Naive B cell (primary cell): ENCODE measurements around the gene OR7C2. TPM values are rescaled to one million over a fixed set of nuclear protein-coding genes. Genes with fewer than 3 reads are reported as not detected.
A peak's percentile ranks its signal among the peaks of the same experiment; 100 is the strongest.

ENCODE experiments used
- ATAC-seq, 2 donors: fragments of 150-1000 bp; cut with Tn5 transposase; 2 replicates each; pipeline ENCODE4 v1.10.0; 2021; ENCODE audit warnings: low read depth in 2 of 2, mild to moderate bottlenecking in 2 of 2, moderate library complexity in 2 of 2
- DNase-seq: peaks from one replicate; pipeline ENCODE4 v3.0.0; 2022
- H3K27ac Mint-ChIP-seq, 6 donors: one replicate each; pipeline ENCODE4 v1.8.0; 2020 to 2022; ENCODE audit warnings: mild to moderate bottlenecking in 6 of 6, mixed read lengths in 6 of 6, moderate library complexity in 5 of 6, inconsistent platforms in 2 of 6
- H3K27me3 Mint-ChIP-seq, 3 donors: one replicate each; pipeline ENCODE4 v1.8.0; 2021 to 2022; ENCODE audit warnings: mixed read lengths in 3 of 3, mild to moderate bottlenecking in 1 of 3
- H3K36me3 Mint-ChIP-seq, 2 donors: one replicate each; pipeline ENCODE4 v1.8.0; 2020 to 2022; ENCODE audit warnings: mixed read lengths in 2 of 2, inconsistent platforms in 1 of 2, mild to moderate bottlenecking in 1 of 2
- H3K4me1 Mint-ChIP-seq, 3 donors: one replicate each; pipeline ENCODE4 v1.8.0; 2020 to 2022; ENCODE audit warnings: mixed read lengths in 3 of 3, inconsistent platforms in 1 of 3, mild to moderate bottlenecking in 1 of 3, moderate library complexity in 1 of 3
- H3K4me3 Mint-ChIP-seq, 8 donors: one replicate each; pipeline ENCODE4 v1.8.0; 2020 to 2022; ENCODE audit warnings: mild to moderate bottlenecking in 8 of 8, mixed read lengths in 8 of 8, moderate library complexity in 8 of 8, inconsistent platforms in 2 of 8
- H3K9me3 Mint-ChIP-seq, 7 donors: one replicate each; pipeline ENCODE4 v1.8.0; 2020 to 2022; ENCODE audit warnings: mixed read lengths in 7 of 7, mild to moderate bottlenecking in 5 of 7, inconsistent platforms in 2 of 7, moderate library complexity in 1 of 7
- polyA plus RNA-seq, 6 donors: library from polyadenylated mRNA; unstranded; fragments of 300-500 nt; fragmentation: Illumina TruSeq; gene quantifications; one replicate each; pipeline ENCODE4 v1.2.3, GENCODE V29; 2021; ENCODE audit warnings: low read depth in 6 of 6

Gene OR7C2
- polyA plus RNA-seq, 6 donors from 2014 or later: not detected

DNA sequence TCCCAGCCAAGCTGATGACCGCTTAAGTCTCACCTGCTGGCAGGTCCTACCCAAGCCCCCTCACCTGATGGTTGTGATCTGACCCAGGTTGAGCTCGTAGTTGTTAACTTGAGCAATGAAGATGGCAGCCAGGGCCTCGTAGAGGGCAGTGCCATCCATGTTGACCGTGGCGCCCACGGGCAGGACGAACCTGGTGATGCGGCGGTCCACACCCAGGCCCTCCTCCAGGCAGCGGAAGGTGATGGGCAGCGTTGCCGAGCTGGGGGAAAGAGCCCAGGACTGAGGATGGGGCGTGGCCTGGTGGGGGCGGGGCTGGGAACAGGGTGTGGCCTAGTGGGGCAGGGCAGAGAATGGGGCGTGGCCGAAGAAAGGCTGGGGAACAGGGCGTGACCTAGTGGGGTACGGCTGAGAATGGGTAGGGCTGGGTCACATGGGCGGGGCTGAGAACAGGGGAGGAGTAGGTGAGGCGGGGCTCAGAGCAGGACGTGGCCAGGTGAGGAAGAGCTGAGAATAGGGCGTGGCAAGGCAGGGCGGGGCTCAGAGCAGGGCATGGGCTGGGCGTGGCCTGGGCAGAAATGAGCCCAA is 12.9 kb downstream of the OR7C2 start:
- H3K4me1 Mint-ChIP-seq: peaks cover 0 to 7% (median 0%) of the 10 kb centered on the region in 3 donors

DNA sequence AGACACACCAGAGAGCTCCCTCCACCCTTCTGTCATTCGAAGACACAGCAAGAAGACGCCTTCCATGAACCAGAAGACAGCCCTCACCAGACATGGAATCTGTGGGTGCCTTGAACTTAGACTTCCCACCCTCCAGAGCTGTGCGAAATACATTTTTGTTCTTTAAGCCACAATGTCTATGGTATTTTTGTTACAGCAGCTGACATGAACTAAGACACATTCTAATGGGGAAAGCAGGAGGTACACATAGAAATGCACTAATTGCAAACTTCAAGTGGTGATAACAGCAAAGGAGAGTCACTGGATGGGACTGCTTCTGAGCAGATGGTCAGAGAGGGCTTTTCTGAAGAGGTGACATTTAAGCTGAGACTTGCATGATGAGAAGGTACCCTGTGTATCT is 16.2 kb downstream of the OR7C2 start:
- peak overlapping the region in 1 of 6 donors; percentile 28 for H3K27ac Mint-ChIP-seq
- DNase-seq: no peak
- H3K27me3 Mint-ChIP-seq: peaks cover 0 to 40% (median 33%) of the 10 kb centered on the region in 3 donors
- H3K4me3 Mint-ChIP-seq: no peak overlapping the region
- H3K9me3 Mint-ChIP-seq: peaks cover 8 to 22% (median 19%) of the 10 kb centered on the region in 7 donors
- H3K36me3 Mint-ChIP-seq: peaks cover 10 to 13% of the 10 kb centered on the region in 2 donors
- H3K4me1 Mint-ChIP-seq: peaks cover 0 to 7% (median 0%) of the 10 kb centered on the region in 3 donors
- no peak for ATAC-seq

More for the DNA sequence above, 12.9 kb downstream of the OR7C2 start:
- peaks cover 5 to 13% of the 10 kb centered on the region in 2 donors for H3K36me3 Mint-ChIP-seq
- H3K27ac Mint-ChIP-seq: no peak overlapping the region
- no peak for DNase-seq
- H3K9me3 Mint-ChIP-seq: peaks cover 0 to 15% (median 13%) of the 10 kb centered on the region in 7 donors
- peaks cover 0 to 32% (median 27%) of the 10 kb centered on the region in 3 donors for H3K27me3 Mint-ChIP-seq
- no peak for ATAC-seq
- peak overlapping the region in 1 of 8 donors; percentile 25 for H3K4me3 Mint-ChIP-seq

DNA sequence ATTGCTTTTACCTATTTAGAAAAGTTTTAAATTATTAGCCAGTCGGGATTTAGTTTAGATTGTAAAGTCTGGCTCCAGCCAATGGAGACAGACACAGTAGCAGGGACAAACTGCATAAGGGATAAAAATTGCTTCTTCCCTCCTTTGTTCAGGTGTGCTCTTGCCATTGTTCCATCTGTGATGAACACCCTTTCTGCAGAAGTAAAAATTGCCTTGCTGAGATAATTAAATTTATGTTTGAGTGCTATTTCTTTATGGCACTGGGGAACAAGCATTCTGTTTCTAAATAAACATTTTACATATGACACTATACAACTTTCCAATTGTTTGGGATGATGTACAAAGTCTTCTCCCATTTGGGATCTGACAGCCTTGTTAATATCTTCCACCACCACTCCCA is 18.0 kb downstream of the OR7C2 start:
- no peak for ATAC-seq
- peaks cover 10 to 13% of the 10 kb centered on the region in 2 donors for H3K36me3 Mint-ChIP-seq
- peaks cover 10 to 26% (median 21%) of the 10 kb centered on the region in 7 donors for H3K9me3 Mint-ChIP-seq
- H3K4me1 Mint-ChIP-seq: peaks cover 0 to 4% (median 0%) of the 10 kb centered on the region in 3 donors
- peaks cover 0 to 30% (median 26%) of the 10 kb centered on the region in 3 donors for H3K27me3 Mint-ChIP-seq
- H3K27ac Mint-ChIP-seq: no peak overlapping the region
- H3K4me3 Mint-ChIP-seq: no peak overlapping the region
- no peak for DNase-seq

DNA sequence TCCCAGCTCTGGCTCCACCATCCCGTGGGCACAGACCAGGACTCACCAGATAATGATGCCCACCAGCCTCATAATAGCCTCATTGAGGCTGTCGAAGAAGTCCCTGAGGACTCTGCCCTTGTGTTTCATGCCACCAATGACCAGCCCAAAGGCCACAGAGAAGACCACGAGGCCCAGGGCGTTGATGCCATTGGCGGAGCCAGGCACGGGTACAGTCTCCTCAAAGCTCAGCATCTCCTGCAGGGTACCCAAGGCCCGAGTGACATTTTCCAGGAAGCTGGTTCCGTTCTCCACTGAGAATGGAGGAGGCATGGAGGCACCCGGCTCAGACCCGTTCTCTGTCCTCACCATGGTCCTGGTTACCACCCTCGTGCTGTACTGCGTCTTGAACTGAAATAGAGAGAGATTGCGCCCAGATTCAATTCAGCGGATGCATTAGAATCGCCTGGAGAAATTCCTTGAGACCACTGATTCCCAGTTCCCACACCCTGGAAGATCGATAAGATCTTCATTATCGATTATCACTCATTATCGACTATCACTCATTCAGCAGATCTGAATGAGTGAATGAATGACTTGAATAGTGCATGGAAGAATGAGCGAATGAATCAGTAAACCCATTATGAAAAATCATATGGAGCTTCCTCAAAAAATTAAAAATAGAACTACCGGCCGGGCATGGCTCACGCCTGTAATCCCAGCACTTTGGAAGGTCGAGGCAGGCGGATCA is 20.8 kb downstream of the OR7C2 start:
- ATAC-seq (no peak), DNase-seq (no peak)
- peak overlapping the region in 1 of 8 donors; percentile 22 for H3K4me3 Mint-ChIP-seq
- H3K27me3 Mint-ChIP-seq: peaks cover 0 to 12% (median 11%) of the 10 kb centered on the region in 3 donors
- H3K4me1 Mint-ChIP-seq: no peaks in the 10 kb centered on the region
- H3K27ac Mint-ChIP-seq: no peak overlapping the region
- H3K9me3 Mint-ChIP-seq: peaks cover 6 to 21% (median 14%) of the 10 kb centered on the region in 7 donors
- peaks cover 7 to 10% of the 10 kb centered on the region in 2 donors for H3K36me3 Mint-ChIP-seq

DNA sequence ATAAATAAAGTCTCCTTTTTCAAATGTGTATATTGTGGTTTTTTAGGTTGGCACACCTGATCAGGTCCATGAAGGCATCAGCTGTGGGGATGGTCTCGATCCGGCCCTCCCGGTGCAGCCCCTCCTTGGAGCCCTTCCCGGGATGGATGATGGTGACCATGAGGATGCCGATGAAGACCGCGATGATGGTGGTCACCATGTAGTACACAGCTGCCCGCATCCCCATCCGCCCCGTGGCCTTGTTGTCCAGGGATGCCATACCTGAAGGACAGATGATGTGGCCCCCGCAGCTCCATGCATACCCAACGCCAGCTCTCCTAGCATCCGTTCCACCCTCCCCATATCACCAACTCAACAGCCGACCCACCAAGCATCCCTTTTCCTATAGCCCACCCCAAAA is 27.0 kb downstream of the OR7C2 start:
- DNase-seq (no peak), ATAC-seq (no peak)
- Mint-ChIP-seq H3K4me3 (no peak overlapping the region), H3K27me3 (peaks cover 8 to 35% (median 24%) of the 10 kb centered on the region in 3 donors), H3K27ac (no peak overlapping the region), H3K4me1 (peaks cover 0 to 2% (median 0%) of the 10 kb centered on the region in 3 donors), H3K9me3 (peaks cover 0 to 7% (median 4%) of the 10 kb centered on the region in 7 donors), H3K36me3 (no peaks in the 10 kb centered on the region)

DNA sequence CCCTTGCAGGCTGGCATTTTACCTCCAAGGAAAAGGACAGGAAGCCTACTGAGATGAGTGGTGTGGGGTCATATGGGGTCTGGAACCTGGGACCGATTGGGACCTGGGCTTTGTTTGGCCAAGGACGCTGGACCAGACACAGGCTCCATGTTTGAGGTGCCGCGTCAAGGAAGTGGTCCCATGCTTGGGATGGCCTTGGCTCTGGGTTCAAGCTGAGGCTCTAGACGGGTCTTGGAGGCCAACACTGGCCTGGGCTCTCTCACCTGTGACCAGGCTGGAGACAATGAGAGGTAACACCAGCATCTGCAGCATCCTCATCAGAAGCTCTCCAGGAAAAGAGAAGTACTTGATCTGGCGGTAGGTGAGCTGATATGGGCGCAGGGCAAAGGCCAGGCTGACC is 30.2 kb downstream of the OR7C2 start:
- H3K27ac Mint-ChIP-seq: peak overlapping the region in 1 of 6 donors; percentile 38
- DNase-seq (no peak), ATAC-seq (no peak)
- peaks cover 0 to 2% (median 0%) of the 10 kb centered on the region in 3 donors for H3K4me1 Mint-ChIP-seq
- H3K36me3 Mint-ChIP-seq: no peaks in the 10 kb centered on the region
- H3K9me3 Mint-ChIP-seq: peaks cover 0 to 7% (median 4%) of the 10 kb centered on the region in 7 donors
- peaks cover 11 to 49% (median 40%) of the 10 kb centered on the region in 3 donors for H3K27me3 Mint-ChIP-seq
- H3K4me3 Mint-ChIP-seq: no peak overlapping the region

DNA sequence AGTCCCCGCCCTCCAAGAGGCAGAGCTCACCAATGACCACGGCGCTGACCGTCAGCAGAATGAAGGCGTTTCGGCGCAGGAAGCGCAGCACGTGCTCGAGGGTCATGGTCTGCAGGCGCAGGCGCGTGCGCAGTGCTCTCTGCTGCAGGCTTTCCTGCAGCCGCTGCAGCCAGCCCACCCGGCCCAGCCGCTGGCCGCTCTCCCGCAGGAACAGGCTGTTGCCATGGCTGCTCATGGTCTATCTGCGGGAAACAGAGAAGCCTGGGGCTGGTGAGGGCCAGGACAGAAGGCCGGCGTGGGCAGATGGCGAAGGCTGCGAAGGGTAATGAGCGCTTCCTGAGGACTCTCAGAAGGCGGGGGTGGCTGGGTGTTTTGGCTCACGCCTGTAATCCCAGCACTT is 31.4 kb downstream of the OR7C2 start:
- Mint-ChIP-seq H3K9me3 (peaks cover 0 to 7% (median 4%) of the 10 kb centered on the region in 7 donors), H3K36me3 (no peaks in the 10 kb centered on the region), H3K4me1 (peaks cover 0 to 2% (median 0%) of the 10 kb centered on the region in 3 donors), H3K4me3 (no peak overlapping the region), H3K27me3 (peaks cover 15 to 56% (median 48%) of the 10 kb centered on the region in 3 donors), H3K27ac (no peak overlapping the region)
- no peak for ATAC-seq
- no peak for DNase-seq

DNA sequence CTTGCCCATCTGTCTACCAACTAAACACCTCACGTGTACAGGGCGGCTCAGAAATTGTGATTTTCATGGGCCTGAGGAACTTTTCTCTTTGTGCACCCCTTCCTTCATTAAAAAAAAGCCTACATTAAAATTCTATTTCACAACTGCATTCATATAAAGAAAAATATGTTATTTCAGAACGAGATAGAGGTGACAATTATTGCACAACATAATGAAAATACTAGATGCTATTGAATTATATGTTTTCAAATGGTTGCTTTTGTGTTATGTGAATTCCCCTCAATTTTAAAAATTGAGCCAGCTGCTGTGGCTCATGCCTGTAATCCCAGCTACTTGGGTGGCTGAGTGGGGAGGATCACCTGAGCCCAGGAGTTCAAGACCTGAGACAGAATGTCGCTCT is 33.2 kb downstream of the OR7C2 start:
- Mint-ChIP-seq H3K9me3 (peaks cover 0 to 5% (median 1%) of the 10 kb centered on the region in 7 donors), H3K4me3 (no peak overlapping the region), H3K4me1 (peaks cover 8 to 9% (median 8%) of the 10 kb centered on the region in 3 donors), H3K27me3 (peaks cover 31 to 57% (median 57%) of the 10 kb centered on the region in 3 donors), H3K27ac (no peak overlapping the region), H3K36me3 (peaks cover 0 to 8% of the 10 kb centered on the region in 2 donors)
- DNase-seq: no peak
- ATAC-seq: no peak

DNA sequence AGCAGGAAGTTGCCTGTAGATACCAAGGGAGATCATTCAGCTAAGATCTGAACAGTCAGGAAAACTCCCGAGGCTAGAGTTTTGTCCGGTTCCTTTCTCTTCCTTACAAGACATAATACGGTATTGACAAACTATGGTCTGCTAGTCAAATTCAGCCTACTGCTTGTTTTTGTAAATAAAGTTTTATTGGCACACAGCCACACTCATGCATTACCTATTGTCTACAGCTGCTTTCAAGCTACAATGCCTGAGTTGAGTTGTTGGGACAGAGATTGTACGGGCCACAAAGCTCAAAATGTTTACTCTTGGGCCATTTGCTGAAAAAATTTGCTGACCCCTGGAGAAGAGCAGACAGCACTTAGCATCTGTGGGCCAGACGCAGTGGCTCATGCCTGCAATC is 35.8 kb downstream of the OR7C2 start:
- no peak for DNase-seq
- ATAC-seq: no peak
- Mint-ChIP-seq H3K36me3 (peaks cover 0 to 8% of the 10 kb centered on the region in 2 donors), H3K27me3 (peaks cover 33 to 60% (median 54%) of the 10 kb centered on the region in 3 donors), H3K4me1 (peaks cover 8 to 16% (median 8%) of the 10 kb centered on the region in 3 donors), H3K9me3 (no peaks in the 10 kb centered on the region), H3K4me3 (no peak overlapping the region), H3K27ac (no peak overlapping the region)

DNA sequence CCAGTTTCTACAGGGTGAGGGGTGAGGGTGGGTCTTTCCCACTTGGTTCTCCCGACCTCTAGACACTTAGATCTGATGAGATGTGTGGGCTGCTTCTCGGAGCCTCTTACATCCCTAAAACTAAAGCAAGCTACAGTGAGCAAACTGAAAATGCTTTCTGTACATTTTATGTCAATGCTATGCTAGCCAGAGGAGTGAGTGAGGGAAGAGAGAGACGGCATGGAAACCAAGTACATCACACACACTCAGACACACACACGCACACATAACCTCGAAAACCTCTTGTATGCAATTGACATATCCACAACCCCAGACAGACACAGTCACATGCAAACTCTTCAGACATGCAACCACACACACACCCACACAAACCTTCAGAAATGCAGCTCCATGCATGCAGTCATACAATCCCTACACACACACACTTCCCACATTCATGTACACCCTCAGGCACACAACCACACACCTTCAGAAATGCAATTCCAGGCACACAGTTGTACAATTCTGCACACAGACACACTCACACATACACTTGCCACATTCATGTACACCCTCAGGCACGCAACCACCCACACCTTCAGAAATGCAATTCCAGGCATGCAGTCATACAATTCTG is 37.0 kb downstream of the OR7C2 start:
- Mint-ChIP-seq H3K27ac (peak overlapping the region in 1 of 6 donors; percentile 9), H3K9me3 (no peaks in the 10 kb centered on the region), H3K27me3 (peaks cover 33 to 54% (median 49%) of the 10 kb centered on the region in 3 donors), H3K4me1 (peaks cover 8 to 16% (median 8%) of the 10 kb centered on the region in 3 donors), H3K36me3 (peaks cover 0 to 8% of the 10 kb centered on the region in 2 donors), H3K4me3 (peak overlapping the region in 4 of 8 donors; percentile 0 to 86 (median 66))
- no peak for DNase-seq
- no peak for ATAC-seq

DNA sequence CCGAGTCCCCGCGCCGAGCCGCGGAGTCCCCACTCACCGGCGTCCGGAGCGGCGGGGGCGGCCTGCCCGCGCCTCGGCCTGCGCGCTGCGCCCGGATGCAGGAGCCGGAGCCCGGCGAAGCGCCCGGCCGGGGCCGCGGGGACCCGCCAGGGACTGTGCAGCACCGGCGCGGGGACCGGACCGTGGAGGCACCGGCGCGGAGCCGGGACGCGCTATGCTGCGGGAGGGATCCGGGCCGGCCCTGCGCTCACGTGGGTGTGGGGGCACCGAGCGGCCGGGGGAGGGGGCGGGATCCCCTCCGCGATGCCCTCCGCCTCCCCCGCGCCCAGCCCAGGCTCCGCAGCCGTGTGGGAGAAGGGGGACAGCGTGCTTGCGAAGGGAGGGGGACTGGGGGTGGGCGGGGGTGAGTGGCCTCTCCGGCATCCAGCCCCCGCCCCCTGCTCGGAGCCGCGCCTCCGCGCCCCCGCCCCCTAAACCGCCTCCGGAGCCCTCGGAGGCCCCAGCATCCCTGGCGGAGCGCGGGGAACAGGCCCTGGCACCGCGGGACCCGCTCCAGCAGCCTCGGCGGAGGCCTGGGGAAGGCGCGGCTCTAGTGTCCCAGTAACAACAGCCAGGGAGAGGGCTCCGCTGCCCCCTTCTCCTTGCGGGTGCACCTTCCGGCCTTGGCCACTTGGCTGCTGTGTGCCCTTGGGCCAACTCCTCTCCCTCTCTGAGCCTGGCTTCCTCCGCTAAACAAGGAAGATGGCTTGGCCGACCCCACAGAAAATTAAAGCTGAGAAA is 38.4 kb downstream of the OR7C2 start, which contains the start of gene SLC1A6:
Gene SLC1A6 (minus strand): TSS at position 389 of the 780 bp plus-strand sequence. CDS start 6,954 bp downstream, outside the sequence.
- peak; percentile 37 to 46 for ATAC-seq
- no peak for DNase-seq
- H3K27ac Mint-ChIP-seq: peak within 1 kb of the TSS in 2 of 6 donors; percentile 49 to 60
- peaks cover 8 to 16% (median 8%) of the 10 kb centered on the region in 3 donors for H3K4me1 Mint-ChIP-seq
- H3K4me3 Mint-ChIP-seq: peak within 1 kb of the TSS; percentile 67 to 87 (median 81)
- no peaks in the 10 kb centered on the region for H3K9me3 Mint-ChIP-seq
- H3K27me3 Mint-ChIP-seq: peaks cover 38 to 54% (median 49%) of the 10 kb centered on the region in 3 donors
- peaks cover 0 to 8% of the 10 kb centered on the region in 2 donors for H3K36me3 Mint-ChIP-seq

DNA sequence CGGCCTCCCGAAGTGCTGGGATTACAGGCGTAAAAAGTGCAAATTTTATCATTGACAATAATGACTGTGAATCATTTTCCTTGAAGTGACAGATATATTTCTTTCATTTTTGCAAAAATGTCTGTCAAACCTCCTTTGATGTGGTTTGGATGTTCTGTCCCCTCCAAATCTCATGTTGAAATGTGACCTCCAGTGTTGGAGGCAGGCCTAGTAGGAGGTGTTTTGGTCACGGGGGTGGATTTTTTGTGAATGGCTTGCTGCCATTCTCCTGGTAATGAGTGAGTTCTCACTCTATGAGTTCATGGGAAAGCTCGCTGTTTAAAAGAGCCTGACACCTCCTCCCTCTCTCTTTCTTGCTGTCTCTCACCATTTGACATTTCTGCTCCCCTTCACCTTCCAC is 43.8 kb downstream of the OR7C2 start:
- Mint-ChIP-seq H3K4me3 (no peak overlapping the region), H3K9me3 (peaks cover 0 to 6% (median 0%) of the 10 kb centered on the region in 7 donors), H3K4me1 (peaks cover 0 to 8% (median 0%) of the 10 kb centered on the region in 3 donors), H3K27me3 (peaks cover 21 to 30% (median 24%) of the 10 kb centered on the region in 3 donors), H3K36me3 (no peaks in the 10 kb centered on the region), H3K27ac (peak overlapping the region in 1 of 6 donors; percentile 29)
- no peak for DNase-seq
- no peak for ATAC-seq
